Right kidney (tissue), 1 donor: Measurements from ENCODE around the gene SSRP1.
A peak's percentile ranks its signal among the peaks of the same experiment; 100 is the strongest.
"Not testable (repeated sequence)": the region's sequence is repeated elsewhere in the genome, so short reads cannot be mapped to it uniquely, and the experiment has no call there.

Experiments
- DNase-seq: peaks from one replicate; pipeline ENCODE4 v3.0.0-alpha.2; 2016

Gene SSRP1

DNA sequence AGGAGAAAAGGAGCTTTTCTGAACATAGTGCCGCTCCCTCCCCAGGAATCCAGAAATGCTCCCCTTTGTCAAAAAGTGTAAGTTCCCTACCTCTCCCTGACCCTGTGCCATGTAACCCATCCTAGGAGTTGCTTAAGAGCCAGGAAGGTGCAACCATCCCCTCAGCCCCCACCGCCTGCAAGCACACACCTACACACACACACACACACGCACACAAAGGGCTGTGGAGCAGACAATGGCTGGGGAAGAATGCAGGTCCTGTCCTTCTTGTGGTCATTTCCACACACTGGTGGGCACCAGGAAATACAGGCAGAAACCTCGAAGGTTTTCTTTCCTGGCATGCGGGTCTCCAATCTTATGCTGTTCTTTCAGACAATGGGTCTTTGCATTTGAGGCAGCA is 3.6 kb upstream of the SSRP1 start:
- no peak for DNase-seq

- DNase-seq: no peak
These were observed 2.5 kb upstream of the SSRP1 start, which contains the start of gene P2RX3 for GRCh38 chr11:57338142-57338541. P2RX3 (plus strand) TSS chr11:57338352; CDS start chr11:57338551, 199 bp downstream.

DNA sequence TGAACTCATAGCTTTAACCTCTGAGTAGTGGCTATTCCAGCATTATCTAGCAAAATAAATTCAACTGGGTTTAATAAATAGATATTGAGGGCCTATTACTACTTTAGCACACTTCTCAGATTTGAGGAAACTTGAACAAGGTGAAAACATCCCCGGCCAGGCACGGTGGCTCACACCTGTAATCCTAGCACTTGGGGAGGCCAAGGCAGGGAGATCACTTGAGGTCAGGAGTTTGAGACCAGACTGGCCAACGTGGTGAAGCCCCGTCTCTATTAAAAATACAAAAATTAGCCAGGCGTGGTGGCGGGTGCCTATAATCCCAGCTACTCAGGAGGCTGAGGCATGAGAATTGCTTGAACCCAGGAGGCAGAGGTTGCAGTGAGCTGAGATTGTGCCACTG is 1.2 kb upstream of the SSRP1 start:
- not testable (repeated sequence) for DNase-seq

DNA sequence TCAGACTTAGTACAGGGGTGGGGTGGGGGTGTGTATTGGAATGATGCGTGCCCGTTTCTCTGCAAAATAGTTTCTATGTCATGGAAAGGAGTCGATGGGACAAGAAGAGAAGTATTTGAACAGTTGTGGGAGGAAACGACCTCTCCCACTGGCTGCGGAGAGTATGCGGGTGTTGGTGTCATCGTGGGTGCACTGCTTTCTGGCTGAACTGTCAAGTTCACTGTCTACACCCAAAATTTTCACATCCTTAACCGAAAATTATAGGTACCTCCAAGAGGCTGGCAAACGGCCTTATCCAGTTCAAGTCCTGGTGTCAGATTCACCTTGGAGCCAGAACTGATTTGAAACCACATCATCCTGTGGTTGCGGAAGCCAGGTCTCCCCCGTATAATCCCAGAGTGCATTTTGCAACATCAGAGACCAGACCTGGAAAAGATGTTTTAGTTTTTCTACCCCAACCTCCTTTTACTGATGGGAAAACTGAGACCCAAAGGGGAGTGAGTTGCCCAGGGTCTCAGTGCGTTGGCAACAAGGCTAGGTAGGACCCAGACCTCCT is 497 bp upstream of the SSRP1 start:
- DNase-seq: no peak

DNA sequence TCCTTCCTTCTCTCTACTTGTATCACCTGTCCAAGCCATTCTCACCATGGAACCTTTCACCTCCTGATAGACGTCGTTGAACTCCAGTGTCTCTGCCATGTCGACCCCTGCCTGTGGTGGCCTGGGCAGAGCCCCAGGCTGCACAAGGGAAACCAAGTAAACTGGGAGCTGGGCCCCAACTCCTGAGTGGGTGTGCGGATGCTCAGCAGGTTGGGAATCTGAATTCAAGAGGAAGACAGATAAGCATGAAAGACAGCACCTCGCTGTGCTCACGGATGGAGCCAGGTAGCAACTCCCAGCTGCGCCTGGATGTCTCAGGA is 709 bp downstream of the SSRP1 start:
- DNase-seq: no peak

DNA sequence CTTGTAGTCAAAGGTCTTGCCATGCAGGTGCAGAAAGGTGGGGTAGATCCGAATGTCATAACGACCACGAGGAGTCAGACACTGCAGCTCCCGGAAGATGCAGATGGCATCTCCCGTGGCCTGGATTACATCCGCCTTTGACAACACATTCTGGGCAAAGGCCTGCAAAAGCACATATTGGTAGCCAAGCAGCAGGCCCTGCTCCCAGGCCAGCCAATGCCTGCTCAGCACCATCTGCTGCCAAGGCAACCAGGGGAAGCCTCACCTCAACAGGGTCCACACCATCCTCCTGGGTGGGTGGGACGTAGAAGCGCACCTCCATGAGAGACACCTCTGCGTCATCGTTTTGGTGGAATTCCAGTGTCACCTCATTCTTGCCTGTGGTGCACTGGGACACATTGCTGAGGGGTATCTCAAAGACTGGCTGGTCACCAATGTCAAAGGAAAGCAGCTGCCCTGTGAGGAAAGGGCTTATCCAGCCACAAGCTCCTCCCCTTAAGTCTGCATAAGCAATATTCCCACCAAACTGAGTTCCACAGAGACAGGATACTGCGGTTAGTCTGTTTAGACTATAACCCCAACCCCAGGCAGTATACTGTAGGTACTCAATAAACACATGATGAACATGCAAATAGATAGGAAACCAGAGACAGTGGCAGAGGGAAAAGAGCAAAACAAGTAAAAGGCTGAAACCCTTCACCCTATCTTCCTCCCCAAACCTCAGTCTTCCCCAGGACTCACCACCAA is 2.8 kb downstream of the SSRP1 start:
- no peak for DNase-seq

- DNase-seq: no peak
These were observed 4.0 kb downstream of the SSRP1 start for GRCh38 chr11:57331720-57332119.

GRCh38 chr11:57330029-57330428 is 5.7 kb downstream of the SSRP1 start:
- DNase-seq: no peak

GRCh38 chr11:57327721-57328120 is 8.0 kb downstream of the SSRP1 start:
- no peak for DNase-seq

GRCh38 chr11:57325735-57326048 is 10.0 kb downstream of the SSRP1 start:
- DNase-seq: no peak

- peak; percentile 92 for DNase-seq
These were observed 10.6 kb downstream of the SSRP1 start, which contains the start of gene TNKS1BP1 for GRCh38 chr11:57324886-57325734. TNKS1BP1 (minus strand) TSS chr11:57324952; CDS start chr11:57321885, 3,067 bp downstream.

GRCh38 chr11:57324154-57324885 is 11.4 kb downstream of the SSRP1 start:
- DNase-seq: peak; percentile 79

GRCh38 chr11:57323855-57324153 is 11.9 kb downstream of the SSRP1 start:
- DNase-seq: no peak

DNA sequence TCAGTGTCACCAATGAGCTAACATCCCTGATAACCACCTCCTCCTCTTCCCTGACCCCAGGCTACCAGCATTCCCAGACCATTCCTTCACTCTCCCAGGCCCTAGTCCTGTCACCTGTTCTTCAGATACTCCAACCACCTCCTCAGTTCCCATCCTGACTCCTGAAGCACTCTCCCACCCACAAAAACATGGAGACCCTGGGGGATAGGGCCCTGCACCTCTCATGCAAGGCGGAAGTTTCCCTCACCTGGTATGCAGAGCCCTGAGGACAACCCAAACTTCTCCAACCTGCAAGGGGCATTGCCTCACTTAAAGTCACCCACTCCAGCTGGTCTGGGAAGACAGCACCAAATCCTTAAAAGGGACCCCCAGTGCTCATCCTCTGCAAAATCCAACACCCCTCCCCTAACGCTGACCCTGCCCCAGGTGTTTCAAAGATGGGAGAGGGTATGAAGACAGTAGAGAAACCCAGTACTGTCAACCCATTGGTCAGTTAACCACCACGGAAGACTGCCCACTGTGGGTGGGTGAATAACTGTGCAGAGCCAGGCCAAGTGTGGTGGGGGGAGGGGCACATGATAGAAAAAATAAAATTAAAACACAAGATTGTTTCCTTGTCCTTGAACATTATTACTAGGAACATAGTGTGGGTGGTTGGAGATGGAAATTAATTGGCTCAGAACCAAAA is 12.4 kb downstream of the SSRP1 start:
- peak; percentile 49 for DNase-seq

DNA sequence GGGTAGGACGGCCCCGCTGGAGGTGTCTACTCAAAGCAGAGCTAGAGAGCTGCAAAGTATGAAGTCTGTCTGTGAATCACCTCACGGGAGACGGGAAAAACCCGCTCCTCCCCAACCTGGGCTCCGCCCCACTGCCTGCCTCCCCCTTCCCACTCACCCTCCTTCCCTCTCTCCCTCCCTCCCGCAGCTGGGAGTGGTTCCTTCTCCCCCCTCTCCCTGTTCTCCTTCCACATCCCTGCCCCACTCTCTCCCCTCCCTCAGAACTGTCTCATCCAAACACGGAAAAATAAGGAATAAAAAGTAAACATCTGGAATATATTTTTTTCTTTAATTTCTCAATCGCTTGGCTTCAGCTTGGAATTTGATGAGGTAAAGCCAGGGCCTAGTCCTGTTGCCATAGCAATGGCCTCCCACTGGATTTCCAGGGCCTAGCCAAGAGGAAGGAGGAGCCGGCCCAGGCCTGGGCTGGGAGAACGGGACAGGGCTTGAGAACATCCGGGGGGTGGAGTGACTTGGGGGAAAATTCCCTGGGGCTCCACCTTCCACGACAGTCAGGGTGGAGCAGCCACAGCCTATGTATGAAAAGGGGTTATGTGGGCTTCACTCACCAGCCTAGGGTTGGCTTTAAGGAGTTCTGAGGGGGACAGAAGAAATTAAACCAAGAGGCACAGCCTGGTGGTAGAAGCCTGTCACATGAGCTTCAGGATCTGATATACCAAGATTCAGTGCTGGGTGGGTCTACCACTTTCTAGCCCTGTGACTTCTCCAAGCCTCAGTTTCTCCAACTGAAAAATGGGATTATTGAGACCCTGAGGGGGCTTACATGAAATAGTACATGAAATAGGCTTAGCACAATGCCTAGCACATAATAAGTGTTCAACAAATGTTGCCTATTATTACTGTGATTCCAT is 13.2 kb downstream of the SSRP1 start:
- DNase-seq: peak; percentile 82

GRCh38 chr11:57321388-57322255 is 14.1 kb downstream of the SSRP1 start:
- DNase-seq: no peak

DNA sequence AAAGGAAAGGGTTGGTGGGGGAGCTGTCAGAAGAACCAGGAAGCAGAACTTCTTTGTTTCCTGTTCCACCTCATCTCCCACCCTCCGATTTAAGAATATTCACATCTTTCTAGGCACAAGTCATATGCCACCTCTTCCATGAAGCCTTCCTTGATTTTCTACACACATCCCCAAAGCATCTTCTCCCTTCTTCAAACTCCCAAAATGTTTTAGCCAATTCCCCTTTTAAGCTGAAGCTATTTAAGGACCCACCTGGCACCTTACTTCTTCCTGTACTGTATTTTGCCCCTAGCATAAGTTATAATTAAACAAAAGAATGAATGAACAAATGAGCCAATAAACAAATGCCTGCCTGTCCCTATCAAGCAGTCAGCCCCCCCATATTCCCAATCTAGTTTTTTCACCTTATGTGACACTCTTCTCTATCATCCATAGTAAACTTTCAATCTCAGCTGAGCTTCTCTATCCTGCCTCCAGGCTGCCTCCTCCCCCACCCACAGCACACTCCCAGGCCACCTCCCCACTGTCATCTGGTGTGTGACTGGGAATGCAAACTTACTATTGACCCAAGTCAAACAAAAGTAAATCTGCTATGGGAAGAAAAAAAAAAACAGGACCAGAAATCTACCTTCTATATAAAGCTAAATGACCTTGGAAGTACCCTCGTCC is 14.8 kb downstream of the SSRP1 start:
- DNase-seq: no peak

DNA sequence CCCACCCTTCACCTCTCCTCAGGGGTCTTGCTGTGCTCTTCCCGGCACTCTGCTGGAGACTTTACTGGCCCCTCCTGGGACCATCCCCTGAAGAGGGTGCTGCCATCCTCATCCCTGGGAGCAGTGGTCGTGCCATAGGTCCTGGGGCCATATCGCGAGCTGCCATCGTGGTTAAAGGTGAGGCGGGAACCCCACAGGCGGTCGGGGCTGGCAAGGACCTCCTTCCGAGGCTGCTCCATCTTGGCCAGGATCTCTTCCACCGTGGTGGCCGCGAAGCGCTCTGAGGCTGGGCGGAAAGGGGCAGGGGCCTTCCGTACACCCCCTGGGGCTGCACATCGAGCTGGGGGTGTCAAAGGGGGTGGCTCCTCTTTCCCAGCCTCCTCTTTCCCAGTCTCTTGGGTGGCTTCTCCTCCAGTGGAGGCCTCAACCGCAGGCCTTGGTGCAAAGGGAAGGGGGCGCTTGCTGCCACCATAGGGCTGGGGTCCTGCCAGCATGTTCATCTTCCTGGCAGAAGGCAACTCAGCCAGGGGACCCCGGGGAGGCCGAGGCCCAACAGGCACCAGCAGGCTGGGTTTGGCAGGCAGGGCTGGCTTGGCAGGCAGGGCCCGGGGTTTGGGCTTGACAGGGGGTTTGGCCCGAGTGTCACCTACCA is 15.5 kb downstream of the SSRP1 start:
- no peak for DNase-seq

- no peak for DNase-seq
These were observed 17.5 kb downstream of the SSRP1 start for GRCh38 chr11:57318178-57318577.
